SK-MEL-5 (cell line): ENCODE data around the gene USP47. TPM values are rescaled to one million over a fixed set of nuclear protein-coding genes. Genes with fewer than 3 reads are reported as not detected.
"Not testable (repeated sequence)": the region's sequence is repeated elsewhere in the genome, so short reads cannot be mapped to it uniquely, and the experiment has no call there.

ENCODE experiments used
- DNase-seq: peaks from one replicate; pipeline ENCODE4 v3.0.0-alpha.2; 2016; ENCODE audit warnings: low read depth, low spot score
- in situ Hi-C: cut with HindIII; loops from 2 replicates; pipeline ENCODE4 v1.10.0; 2016; ENCODE audit warnings: low sequenced_read_pairs, high pct_unique_total_duplicates, low pct_unique_long_range_greater_than_20kb
- total RNA-seq: library from RNA; depleted of rRNA; stranded (reverse); fragments of >200 nt; shearing (Covaris generic); gene quantifications from 2 replicates; pipeline ENCODE4 v1.2.3, GENCODE V29; 2014

Gene USP47
- total RNA-seq, 1 experiment from 2014 or later = 32.6 TPM

DNA sequence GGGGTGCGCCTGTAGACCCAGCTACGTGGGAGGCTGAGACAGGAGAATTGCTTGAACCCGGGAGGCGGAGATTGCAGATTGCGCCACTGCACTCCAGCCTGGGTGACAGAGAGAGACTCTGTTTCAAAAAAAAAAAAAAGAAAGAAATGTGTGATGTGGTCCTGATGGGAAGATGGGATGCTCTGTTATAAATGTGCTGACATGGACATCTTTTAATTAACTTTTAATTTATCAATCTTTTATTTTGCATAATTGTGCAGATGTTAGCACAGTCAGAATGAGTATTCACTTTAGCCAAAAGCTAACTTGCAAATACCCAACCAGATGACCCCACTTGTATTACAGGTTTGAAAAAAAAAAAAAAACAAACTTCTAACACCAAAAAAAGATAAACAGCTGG lies 23.8 kb upstream of the USP47 start:
- no peak for DNase-seq
- in situ Hi-C loops = no loop called here

GRCh38 chr11:11818529-11819121 lies 23.1 kb upstream of the USP47 start:
- in situ Hi-C loops = no loop called here
- no peak for DNase-seq

DNA sequence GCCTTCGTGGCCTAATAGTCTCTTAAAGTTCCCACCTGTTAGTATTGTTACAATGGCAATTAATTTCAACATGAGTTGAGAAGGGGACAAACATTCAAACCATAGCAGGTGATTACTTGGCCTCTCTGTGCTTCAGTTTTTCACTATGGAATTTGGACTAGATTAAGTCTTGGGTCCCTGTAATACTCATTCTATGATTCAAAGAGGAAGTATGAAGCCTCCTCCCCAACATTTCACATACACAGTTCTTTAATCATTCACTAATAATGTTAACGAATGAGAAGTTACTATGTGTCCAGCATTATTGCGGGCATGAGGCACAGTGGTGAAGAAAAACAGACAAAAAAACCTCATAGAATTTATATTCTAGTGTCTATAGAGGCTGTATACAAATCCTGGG lies 19.9 kb upstream of the USP47 start:
- in situ Hi-C loops = no loop called here
- no peak for DNase-seq

GRCh38 chr11:11822946-11823345 lies 18.8 kb upstream of the USP47 start:
- no peak for DNase-seq

DNA sequence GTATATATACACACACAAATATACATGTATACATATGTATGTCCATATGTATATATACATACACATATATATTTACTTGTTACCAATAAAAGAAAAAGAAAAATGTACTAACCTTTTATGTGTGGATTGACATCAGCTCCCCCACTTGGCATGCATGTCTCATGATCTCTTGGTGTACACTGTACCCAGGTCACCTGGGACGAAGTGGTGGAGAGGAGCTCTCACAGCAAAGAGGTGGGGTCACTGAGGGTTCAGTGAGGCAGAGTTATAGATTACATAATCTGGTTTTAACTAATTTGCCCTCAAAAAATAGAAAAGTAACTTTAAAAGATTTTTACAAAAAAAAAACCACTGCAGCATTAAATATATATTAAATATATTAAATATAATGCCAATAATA lies 15.5 kb upstream of the USP47 start:
- no peak for DNase-seq
- in situ Hi-C loops = no loop called here

More at GRCh38 chr11:11822946-11823345, 18.8 kb upstream of the USP47 start:
- in situ Hi-C loops = no loop called here

DNA sequence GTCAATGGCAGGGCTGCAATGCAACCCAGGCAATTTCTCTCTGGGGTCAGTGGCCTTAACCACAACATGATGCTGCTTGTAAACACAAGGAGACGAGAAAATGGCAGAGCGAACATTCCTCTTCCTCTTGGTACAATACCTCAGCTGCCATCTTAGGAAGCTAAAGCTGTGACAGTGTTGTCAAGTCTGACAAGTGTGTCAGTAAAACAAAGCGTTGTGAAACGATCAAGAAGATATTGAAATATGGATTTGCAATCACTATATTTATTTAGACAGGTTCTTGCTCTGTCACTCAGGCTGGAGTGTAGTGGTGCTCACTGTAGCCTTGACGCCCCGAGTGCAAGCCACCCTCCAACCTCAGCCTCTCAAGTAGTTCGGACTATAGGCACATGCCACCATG lies 14.5 kb upstream of the USP47 start:
- in situ Hi-C loops = no loop called here
- DNase-seq = no peak

- DNase-seq, in situ Hi-C loops: not testable (repeated sequence)
Observed at GRCh38 chr11:11831406-11831805, 10.4 kb upstream of the USP47 start.

GRCh38 chr11:11836676-11837231 lies 5.0 kb upstream of the USP47 start:
- in situ Hi-C loops = no loop called here
- no peak for DNase-seq

- no peak for DNase-seq
- in situ Hi-C loops = no loop called here
Observed at GRCh38 chr11:11839718-11840117, 2.1 kb upstream of the USP47 start.

- in situ Hi-C loops = no loop called here
- DNase-seq = peak; percentile 49
Observed at GRCh38 chr11:11841116-11841722, 553 bp upstream of the USP47 start.

DNA sequence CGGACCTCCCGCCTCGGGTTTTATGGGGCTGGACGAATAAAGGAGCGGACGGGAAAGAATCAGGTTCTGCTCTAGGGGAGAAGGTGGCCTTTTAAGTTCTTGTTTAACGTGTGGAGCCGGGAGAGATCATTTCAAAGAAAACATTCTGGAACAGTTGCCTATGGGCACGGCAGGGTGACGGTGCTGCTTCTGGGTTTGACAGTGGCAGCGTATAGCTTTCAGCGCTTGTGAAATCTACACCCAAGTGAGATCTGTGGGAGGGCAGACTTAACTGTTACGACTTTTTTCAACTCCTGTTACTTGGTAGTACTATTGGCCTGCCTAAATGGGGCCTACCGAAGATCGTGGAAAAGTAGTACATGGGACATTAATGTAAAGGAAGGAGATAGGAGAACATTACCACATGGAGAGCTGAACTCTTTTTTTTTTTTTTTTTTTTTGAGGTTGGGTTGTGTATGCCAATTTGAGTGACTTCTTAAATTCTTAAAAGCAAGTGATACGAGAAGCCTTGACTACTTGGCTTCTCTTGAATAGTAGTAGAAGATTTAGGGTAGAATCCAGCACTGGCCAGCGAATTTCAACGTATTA lies 743 bp downstream of the USP47 start:
- in situ Hi-C loops = no loop called here

GRCh38 chr11:11843211-11843621 lies 1.4 kb downstream of the USP47 start:
- peak; percentile 7 for DNase-seq
- in situ Hi-C loops = no loop called here

More for the DNA sequence above, 743 bp downstream of the USP47 start:
- DNase-seq = peak; percentile 80

GRCh38 chr11:11843642-11844041 lies 1.9 kb downstream of the USP47 start:
- DNase-seq = no peak
- in situ Hi-C loops = no loop called here

DNA sequence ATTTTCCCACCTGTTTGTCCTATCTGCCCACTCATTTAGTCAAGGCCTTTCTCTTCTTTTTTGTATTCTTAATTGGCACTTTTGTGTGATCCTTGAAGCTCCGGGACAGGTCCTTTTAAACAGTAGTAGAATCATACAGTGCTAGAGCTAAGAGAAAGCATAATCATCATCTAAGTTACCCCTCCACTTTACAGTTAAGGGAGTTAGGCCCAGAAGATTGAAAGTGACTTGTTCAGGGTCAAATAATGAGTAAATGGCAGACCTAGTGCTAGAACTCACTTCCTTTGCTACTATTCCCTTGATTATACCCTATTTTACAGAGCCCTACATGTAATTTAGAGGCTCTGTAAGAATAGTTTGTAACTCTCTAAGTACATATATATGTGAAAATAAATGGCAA lies 2.5 kb downstream of the USP47 start:
- no peak for DNase-seq
- in situ Hi-C loops = no loop called here

GRCh38 chr11:11845071-11845470 lies 3.3 kb downstream of the USP47 start:
- no peak for DNase-seq
- in situ Hi-C loops = no loop called here

GRCh38 chr11:11845551-11845950 lies 3.8 kb downstream of the USP47 start:
- DNase-seq = no peak
- in situ Hi-C loops = no loop called here

DNA sequence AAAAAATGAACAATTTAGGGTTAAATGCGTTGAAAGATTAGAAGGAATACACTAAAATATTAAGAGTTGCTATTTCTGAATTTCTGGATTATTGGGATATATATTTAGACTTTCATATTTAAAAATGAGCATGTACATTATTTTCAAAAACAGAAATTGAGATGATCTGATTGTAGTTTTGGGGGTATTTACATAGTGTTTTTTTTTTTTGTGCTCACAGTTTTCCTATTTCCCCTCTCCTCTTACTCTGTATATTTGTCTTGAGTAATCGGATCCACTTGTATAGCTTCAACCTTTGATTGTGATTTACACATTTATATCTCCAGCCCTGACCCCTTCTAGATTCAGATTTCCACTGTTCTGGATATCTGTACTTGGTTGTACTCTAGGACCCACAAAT lies 5.3 kb downstream of the USP47 start:
- in situ Hi-C loops = no loop called here
- no peak for DNase-seq

GRCh38 chr11:11848891-11849746 lies 7.3 kb downstream of the USP47 start:
- peak; percentile 84 for DNase-seq
- in situ Hi-C loops = no loop called here
